HEK293T (cell line): Measurements from ENCODE around the gene HTT.

Experiments
- ARNT ChIP-seq: fragments of 450-650 bp; IDR thresholded peaks from 2 replicates; pipeline ENCODE4 v1.6.1; 2017; ENCODE audit warnings: mild to moderate bottlenecking
- CTBP1 ChIP-seq: fragments of 450-650 bp; IDR thresholded peaks from 2 replicates; pipeline ENCODE4 v1.6.1; 2016; ENCODE audit warnings: borderline replicate concordance
- ELF4 ChIP-seq: fragments of 450-650 bp; IDR thresholded peaks from 2 replicates; pipeline ENCODE4 v1.6.1; 2017; ENCODE audit warnings: antibody characterized with exemption
- FOXA1 ChIP-seq: fragments of 450-650 bp; IDR thresholded peaks from 2 replicates; pipeline ENCODE4 v1.6.1; 2016; ENCODE audit warnings: mild to moderate bottlenecking
- FOXK2 ChIP-seq: fragments of 450-650 bp; IDR thresholded peaks from 2 replicates; pipeline ENCODE4 v1.6.1; 2016; ENCODE audit warnings: mild to moderate bottlenecking
- FOXM1 ChIP-seq: fragments of 450-650 bp; IDR thresholded peaks from 2 replicates; pipeline ENCODE4 v1.6.1; 2017; ENCODE audit warnings: mild to moderate bottlenecking, borderline replicate concordance
- HDGF ChIP-seq: fragments of 450-650 bp; IDR thresholded peaks from 2 replicates; pipeline ENCODE4 v1.6.1; 2017; ENCODE audit warnings: antibody characterized with exemption, borderline replicate concordance
- L3MBTL2 ChIP-seq: fragments of 450-650 bp; conservative IDR thresholded peaks from 2 replicates; pipeline ENCODE4 v1.6.1; 2016; ENCODE audit warnings: mild to moderate bottlenecking
- NFRKB ChIP-seq: fragments of 450-650 bp; IDR thresholded peaks from 2 replicates; pipeline ENCODE4 v1.6.1; 2016; ENCODE audit warnings: mild to moderate bottlenecking, moderate library complexity
- PKNOX1 ChIP-seq: fragments of 450-650 bp; IDR thresholded peaks from 2 replicates; pipeline ENCODE4 v1.6.1; 2016
- SP1 ChIP-seq: fragments of 450-650 bp; IDR thresholded peaks from 2 replicates; pipeline ENCODE4 v1.6.1; 2017
- SUZ12 ChIP-seq: fragments of 450-650 bp; IDR thresholded peaks from 2 replicates; pipeline ENCODE4 v1.6.1; 2016; ENCODE audit warnings: mild to moderate bottlenecking
- TARDBP ChIP-seq: fragments of 450-650 bp; IDR thresholded peaks from 2 replicates; pipeline ENCODE4 v1.6.1; 2016
- ZNF384 ChIP-seq: fragments of 450-650 bp; IDR thresholded peaks from 2 replicates; pipeline ENCODE4 v1.6.1; 2016

GRCh38 chr4:3263876-3264193, 189.4 kb downstream of the HTT start:
- no peak for TF ChIP-seq HDGF
- no peak for TF ChIP-seq ELF4
- TF ChIP-seq FOXK2, result no peak
- no peak for TF ChIP-seq L3MBTL2
- no peak for TF ChIP-seq ARNT
- no peak for TF ChIP-seq TARDBP
- TF ChIP-seq FOXA1, result no peak
- TF ChIP-seq FOXM1, result no peak
- TF ChIP-seq PKNOX1, result no peak
- TF ChIP-seq CTBP1, result no peak
- no peak for TF ChIP-seq SP1
- TF ChIP-seq SUZ12, result no peak
- TF ChIP-seq NFRKB, result no peak
- no peak for TF ChIP-seq ZNF384
